WTC11 (cell line): ENCODE measurements around the gene PDLIM4. TPM values are rescaled to one million over a fixed set of nuclear protein-coding genes. Genes with fewer than 3 reads are reported as not detected.

Source experiments
- ATAC-seq: fragments of 200-7000 bp; cut with Tn5 transposase; 2 replicates; pipeline ENCODE4 v1.10.0; 2021; ENCODE audit warnings: mild to moderate bottlenecking, moderate library complexity
- CTCF ChIA-PET: fragments of 300-600 bp; sonication (Branson Sonifier 250); formaldehyde crosslinking; loops from one replicate; lab custom pipeline; 2021; ENCODE audit warnings: antibody characterized with exemption; lab: Charles Lee
- POLR2A ChIA-PET: fragments of 350-600 bp; sonication (Branson Sonifier 250); formaldehyde crosslinking; loops from one replicate; lab custom pipeline; 2021; ENCODE audit warnings: antibody characterized with exemption; lab: Charles Lee
- DNase-seq: peaks from one replicate; pipeline ENCODE4 v3.0.0; 2021; ENCODE audit warnings: low spot score
- H3K27ac Mint-ChIP-seq: 2 replicates; pipeline ENCODE4 v1.8.0; 2021; ENCODE audit warnings: mixed read lengths
- H3K27me3 Mint-ChIP-seq: 2 replicates; pipeline ENCODE4 v1.8.0; 2021; ENCODE audit warnings: low read depth, mild to moderate bottlenecking, moderate library complexity, mixed read lengths
- H3K36me3 Mint-ChIP-seq: 2 replicates; pipeline ENCODE4 v1.8.0; 2021; ENCODE audit warnings: mixed read lengths
- H3K4me1 Mint-ChIP-seq: 2 replicates; pipeline ENCODE4 v1.8.0; 2022; ENCODE audit warnings: mixed read lengths
- H3K4me3 Mint-ChIP-seq: 2 replicates; pipeline ENCODE4 v1.8.0; 2021; ENCODE audit warnings: mild to moderate bottlenecking, moderate library complexity, mixed read lengths
- H3K9me3 Mint-ChIP-seq: 2 replicates; pipeline ENCODE4 v1.8.0; 2021; ENCODE audit warnings: mixed read lengths
- CREM ChIP-seq: sonication (generic); formaldehyde crosslinking; IDR thresholded peaks from 2 replicates; pipeline ENCODE4 v1.8.1; 2022; ENCODE audit warnings: mild to moderate bottlenecking, missing genetic modification reagents, moderate library complexity
- GTF2I ChIP-seq: fragments of 250-450 bp; sonication (Bioruptor Pico); conservative IDR thresholded peaks from 2 replicates; pipeline ENCODE4 v1.4.0; 2021; ENCODE audit warnings: mild to moderate bottlenecking
- MXD4 ChIP-seq: fragments of 250-450 bp; sonication (Bioruptor Pico); IDR thresholded peaks from 2 replicates; pipeline ENCODE4 v1.8.0; 2021; ENCODE audit warnings: mild to moderate bottlenecking, moderate library complexity, borderline replicate concordance
- MYBL2 ChIP-seq: sonication (generic); formaldehyde crosslinking; IDR thresholded peaks from 2 replicates; pipeline ENCODE4 v1.8.1; 2023; ENCODE audit warnings: mild to moderate bottlenecking, moderate library complexity, missing genetic modification reagents
- NR1H2 ChIP-seq: sonication (generic); formaldehyde crosslinking; IDR thresholded peaks from 2 replicates; pipeline ENCODE4 v1.9.0; 2021; ENCODE audit warnings: mild to moderate bottlenecking, moderate library complexity, missing genetic modification reagents
- PRRX2 ChIP-seq: fragments of 250-450 bp; sonication (Bioruptor Pico); IDR thresholded peaks from 2 replicates; pipeline ENCODE4 v1.8.0; 2021; ENCODE audit warnings: mild to moderate bottlenecking
- RELA ChIP-seq: sonication (generic); formaldehyde crosslinking; IDR thresholded peaks from 2 replicates; pipeline ENCODE4 v1.8.1; 2022; ENCODE audit warnings: missing genetic modification reagents, mild to moderate bottlenecking, borderline replicate concordance
- RORB ChIP-seq: fragments of 250-450 bp; sonication (Bioruptor Pico); IDR thresholded peaks from 2 replicates; pipeline ENCODE4 v1.9.0; 2021; ENCODE audit warnings: mild to moderate bottlenecking
- SP1 ChIP-seq: sonication (generic); formaldehyde crosslinking; conservative IDR thresholded peaks from 2 replicates; pipeline ENCODE4 v1.8.1; 2022; ENCODE audit warnings: missing genetic modification reagents
- ZNF232 ChIP-seq: sonication (generic); formaldehyde crosslinking; IDR thresholded peaks from 2 replicates; pipeline ENCODE4 v1.8.0; 2022; ENCODE audit warnings: mild to moderate bottlenecking, missing genetic modification reagents
- ZNF317 ChIP-seq: sonication (generic); formaldehyde crosslinking; IDR thresholded peaks from 2 replicates; pipeline ENCODE4 v1.8.1; 2023; ENCODE audit warnings: low read depth, mild to moderate bottlenecking, moderate library complexity, missing genetic modification reagents, borderline replicate concordance
- ZNF396 ChIP-seq: fragments of 250-450 bp; sonication (Bioruptor Pico); IDR thresholded peaks from 2 replicates; pipeline ENCODE4 v1.8.0; 2021; ENCODE audit warnings: mild to moderate bottlenecking, moderate library complexity, borderline replicate concordance
- ZNF416 ChIP-seq: fragments of 250-450 bp; sonication (Bioruptor Pico); IDR thresholded peaks from 2 replicates; pipeline ENCODE4 v1.9.0; 2021; ENCODE audit warnings: mild to moderate bottlenecking, inconsistent platforms
- total RNA-seq: library from RNA; stranded (reverse); gene quantifications from 3 replicates; pipeline ENCODE4 v1.2.3, GENCODE V29; 2021
- TF ChIP-seq, protein P1 (sequence below): sonication (generic); formaldehyde crosslinking; IDR thresholded peaks from 2 replicates; pipeline ENCODE4 v1.8.1; 2022; ENCODE audit warnings: missing genetic modification reagents, borderline replicate concordance
- TF ChIP-seq, protein P2 (sequence below): fragments of 250-450 bp; sonication (Bioruptor Pico); IDR thresholded peaks from 2 replicates; pipeline ENCODE4 v1.9.0; 2021; ENCODE audit warnings: mild to moderate bottlenecking, borderline replicate concordance
- TF ChIP-seq, protein P3 (sequence below): fragments of 250-450 bp; sonication (Bioruptor Pico); IDR thresholded peaks from 2 replicates; pipeline ENCODE4 v2.1.2; 2022; ENCODE audit warnings: mild to moderate bottlenecking, moderate library complexity
- TF ChIP-seq, protein P4 (sequence below): sonication (generic); formaldehyde crosslinking; IDR thresholded peaks from 2 replicates; pipeline ENCODE4 v1.8.1; 2023; ENCODE audit warnings: mild to moderate bottlenecking, moderate library complexity, missing genetic modification reagents
- TF ChIP-seq, protein P5 (sequence below): sonication (generic); formaldehyde crosslinking; conservative IDR thresholded peaks from 2 replicates; pipeline ENCODE4 v1.8.1; 2023; ENCODE audit warnings: mild to moderate bottlenecking, low read depth, missing genetic modification reagents, moderate library complexity
- TF ChIP-seq, protein P6 (sequence below): fragments of 250-450 bp; sonication (Bioruptor Pico); conservative IDR thresholded peaks from 2 replicates; pipeline ENCODE4 v1.9.0; 2021; ENCODE audit warnings: mild to moderate bottlenecking
- TF ChIP-seq, protein P7 (sequence below): fragments of 200-600 bp; IDR thresholded peaks from 2 replicates; pipeline ENCODE4 v1.8.0; 2022; ENCODE audit warnings: antibody characterized with exemption

PDLIM4 gene
- total RNA-seq, 1 experiment from 2014 or later: 11.4 TPM

DNA sequence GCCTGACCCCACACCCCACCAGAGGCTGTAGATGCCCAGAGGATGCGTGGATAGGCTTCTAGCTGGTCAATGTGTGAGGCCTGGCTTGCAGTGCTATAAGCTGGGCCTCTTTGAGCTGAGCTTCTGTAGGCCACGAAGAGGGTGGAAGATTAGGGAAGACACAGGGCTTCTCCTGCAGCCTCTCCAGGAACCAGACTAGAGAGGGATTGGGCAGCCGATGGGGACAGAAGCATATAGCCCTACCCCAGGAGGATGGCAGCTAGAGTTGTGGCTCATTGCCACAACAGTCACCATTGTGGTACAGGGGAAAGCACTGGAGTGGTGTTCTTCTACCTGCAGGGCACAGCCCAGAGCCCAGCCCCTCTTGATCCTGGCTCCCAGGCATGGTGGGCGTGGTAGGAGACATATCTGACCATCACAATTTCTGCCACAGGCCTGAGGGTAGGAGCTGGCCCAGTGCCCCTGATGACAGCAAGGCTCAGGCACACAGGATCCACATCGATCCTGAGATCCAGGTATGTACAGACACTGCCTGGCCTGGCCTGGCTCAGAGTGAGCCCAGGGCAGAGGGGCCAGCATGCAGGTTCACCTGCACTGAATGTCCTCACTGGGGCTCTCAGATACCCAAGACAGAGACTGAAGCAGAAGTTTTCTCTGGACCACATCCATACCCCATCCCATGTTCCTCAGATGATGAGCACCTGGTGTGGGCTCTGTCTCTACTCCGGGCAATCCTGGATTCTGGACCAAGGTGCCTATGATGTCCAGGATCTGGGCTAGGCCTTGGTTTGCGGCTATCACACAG lies 8.7 kb downstream of the PDLIM4 start (continued):
- TF ChIP-seq CREM (CRISPR knock-in tag) (no peak), PRRX2 (CRISPR knock-in tag) (no peak), GTF2I (no peak), ZNF232 (no peak), SP1 (no peak)
- TF ChIP-seq, protein P1, sequence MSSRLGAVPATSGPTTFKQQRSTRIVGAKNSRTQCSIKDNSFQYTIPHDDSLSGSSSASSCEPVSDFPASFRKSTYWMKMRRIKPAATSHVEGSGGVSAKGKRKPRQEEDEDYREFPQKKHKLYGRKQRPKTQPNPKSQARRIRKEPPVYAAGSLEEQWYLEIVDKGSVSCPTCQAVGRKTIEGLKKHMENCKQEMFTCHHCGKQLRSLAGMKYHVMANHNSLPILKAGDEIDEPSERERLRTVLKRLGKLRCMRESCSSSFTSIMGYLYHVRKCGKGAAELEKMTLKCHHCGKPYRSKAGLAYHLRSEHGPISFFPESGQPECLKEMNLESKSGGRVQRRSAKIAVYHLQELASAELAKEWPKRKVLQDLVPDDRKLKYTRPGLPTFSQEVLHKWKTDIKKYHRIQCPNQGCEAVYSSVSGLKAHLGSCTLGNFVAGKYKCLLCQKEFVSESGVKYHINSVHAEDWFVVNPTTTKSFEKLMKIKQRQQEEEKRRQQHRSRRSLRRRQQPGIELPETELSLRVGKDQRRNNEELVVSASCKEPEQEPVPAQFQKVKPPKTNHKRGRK (CRISPR knock-in tag): no peak
- TF ChIP-seq, protein P2, sequence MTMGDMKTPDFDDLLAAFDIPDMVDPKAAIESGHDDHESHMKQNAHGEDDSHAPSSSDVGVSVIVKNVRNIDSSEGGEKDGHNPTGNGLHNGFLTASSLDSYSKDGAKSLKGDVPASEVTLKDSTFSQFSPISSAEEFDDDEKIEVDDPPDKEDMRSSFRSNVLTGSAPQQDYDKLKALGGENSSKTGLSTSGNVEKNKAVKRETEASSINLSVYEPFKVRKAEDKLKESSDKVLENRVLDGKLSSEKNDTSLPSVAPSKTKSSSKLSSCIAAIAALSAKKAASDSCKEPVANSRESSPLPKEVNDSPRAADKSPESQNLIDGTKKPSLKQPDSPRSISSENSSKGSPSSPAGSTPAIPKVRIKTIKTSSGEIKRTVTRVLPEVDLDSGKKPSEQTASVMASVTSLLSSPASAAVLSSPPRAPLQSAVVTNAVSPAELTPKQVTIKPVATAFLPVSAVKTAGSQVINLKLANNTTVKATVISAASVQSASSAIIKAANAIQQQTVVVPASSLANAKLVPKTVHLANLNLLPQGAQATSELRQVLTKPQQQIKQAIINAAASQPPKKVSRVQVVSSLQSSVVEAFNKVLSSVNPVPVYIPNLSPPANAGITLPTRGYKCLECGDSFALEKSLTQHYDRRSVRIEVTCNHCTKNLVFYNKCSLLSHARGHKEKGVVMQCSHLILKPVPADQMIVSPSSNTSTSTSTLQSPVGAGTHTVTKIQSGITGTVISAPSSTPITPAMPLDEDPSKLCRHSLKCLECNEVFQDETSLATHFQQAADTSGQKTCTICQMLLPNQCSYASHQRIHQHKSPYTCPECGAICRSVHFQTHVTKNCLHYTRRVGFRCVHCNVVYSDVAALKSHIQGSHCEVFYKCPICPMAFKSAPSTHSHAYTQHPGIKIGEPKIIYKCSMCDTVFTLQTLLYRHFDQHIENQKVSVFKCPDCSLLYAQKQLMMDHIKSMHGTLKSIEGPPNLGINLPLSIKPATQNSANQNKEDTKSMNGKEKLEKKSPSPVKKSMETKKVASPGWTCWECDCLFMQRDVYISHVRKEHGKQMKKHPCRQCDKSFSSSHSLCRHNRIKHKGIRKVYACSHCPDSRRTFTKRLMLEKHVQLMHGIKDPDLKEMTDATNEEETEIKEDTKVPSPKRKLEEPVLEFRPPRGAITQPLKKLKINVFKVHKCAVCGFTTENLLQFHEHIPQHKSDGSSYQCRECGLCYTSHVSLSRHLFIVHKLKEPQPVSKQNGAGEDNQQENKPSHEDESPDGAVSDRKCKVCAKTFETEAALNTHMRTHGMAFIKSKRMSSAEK (CRISPR knock-in tag): no peak
- TF ChIP-seq, all 79 proteins: peak for 0

DNA sequence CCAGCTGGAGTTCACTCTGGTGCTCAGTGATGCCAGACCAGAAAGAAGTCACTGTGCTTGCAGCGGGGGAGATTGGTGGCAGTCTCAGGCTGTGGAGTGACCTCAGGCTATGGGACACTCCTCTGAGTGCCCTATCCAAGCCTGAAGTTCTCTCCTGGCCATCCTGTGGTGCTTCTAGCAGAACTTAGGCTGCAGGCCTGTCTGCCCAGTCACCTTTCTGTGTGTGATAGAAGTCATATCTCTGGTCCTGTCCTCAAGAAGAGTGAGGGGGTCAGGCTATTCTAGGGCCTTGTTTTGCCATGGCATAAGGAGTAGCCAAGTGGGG lies 9.3 kb downstream of the PDLIM4 start:
- DNase-seq (no peak), ATAC-seq (no peak)
- CTCF ChIA-PET: no interaction called here
- no peak overlapping the region for H3K27ac Mint-ChIP-seq
- no peaks in the 10 kb centered on the region for H3K27me3 Mint-ChIP-seq
- no peaks in the 10 kb centered on the region for H3K36me3 Mint-ChIP-seq
- peaks cover 3% of the 10 kb centered on the region; the same call in 1 of the 2 replicates for H3K4me1 Mint-ChIP-seq
- H3K4me3 Mint-ChIP-seq: no peak overlapping the region
- POLR2A ChIA-PET: no interaction called here
- H3K9me3 Mint-ChIP-seq: no peaks in the 10 kb centered on the region
- no peak for TF ChIP-seq RORB (CRISPR knock-in tag)
- no peak for TF ChIP-seq NR1H2
- TF ChIP-seq ZNF232: no peak
- TF ChIP-seq RELA (CRISPR knock-in tag): no peak
- TF ChIP-seq, protein P3, sequence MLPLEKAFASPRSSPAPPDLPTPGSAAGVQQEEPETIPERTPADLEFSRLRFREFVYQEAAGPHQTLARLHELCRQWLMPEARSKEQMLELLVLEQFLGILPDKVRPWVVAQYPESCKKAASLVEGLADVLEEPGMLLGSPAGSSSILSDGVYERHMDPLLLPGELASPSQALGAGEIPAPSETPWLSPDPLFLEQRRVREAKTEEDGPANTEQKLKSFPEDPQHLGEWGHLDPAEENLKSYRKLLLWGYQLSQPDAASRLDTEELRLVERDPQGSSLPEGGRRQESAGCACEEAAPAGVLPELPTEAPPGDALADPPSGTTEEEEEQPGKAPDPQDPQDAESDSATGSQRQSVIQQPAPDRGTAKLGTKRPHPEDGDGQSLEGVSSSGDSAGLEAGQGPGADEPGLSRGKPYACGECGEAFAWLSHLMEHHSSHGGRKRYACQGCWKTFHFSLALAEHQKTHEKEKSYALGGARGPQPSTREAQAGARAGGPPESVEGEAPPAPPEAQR (CRISPR knock-in tag): no peak
- TF ChIP-seq, protein P4, sequence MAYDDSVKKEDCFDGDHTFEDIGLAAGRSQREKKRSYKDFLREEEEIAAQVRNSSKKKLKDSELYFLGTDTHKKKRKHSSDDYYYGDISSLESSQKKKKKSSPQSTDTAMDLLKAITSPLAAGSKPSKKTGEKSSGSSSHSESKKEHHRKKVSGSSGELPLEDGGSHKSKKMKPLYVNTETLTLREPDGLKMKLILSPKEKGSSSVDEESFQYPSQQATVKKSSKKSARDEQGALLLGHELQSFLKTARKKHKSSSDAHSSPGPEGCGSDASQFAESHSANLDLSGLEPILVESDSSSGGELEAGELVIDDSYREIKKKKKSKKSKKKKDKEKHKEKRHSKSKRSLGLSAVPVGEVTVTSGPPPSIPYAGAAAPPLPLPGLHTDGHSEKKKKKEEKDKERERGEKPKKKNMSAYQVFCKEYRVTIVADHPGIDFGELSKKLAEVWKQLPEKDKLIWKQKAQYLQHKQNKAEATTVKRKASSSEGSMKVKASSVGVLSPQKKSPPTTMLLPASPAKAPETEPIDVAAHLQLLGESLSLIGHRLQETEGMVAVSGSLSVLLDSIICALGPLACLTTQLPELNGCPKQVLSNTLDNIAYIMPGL (CRISPR knock-in tag): no peak
- no peak for TF ChIP-seq MXD4 (CRISPR knock-in tag)
- TF ChIP-seq, protein P5, sequence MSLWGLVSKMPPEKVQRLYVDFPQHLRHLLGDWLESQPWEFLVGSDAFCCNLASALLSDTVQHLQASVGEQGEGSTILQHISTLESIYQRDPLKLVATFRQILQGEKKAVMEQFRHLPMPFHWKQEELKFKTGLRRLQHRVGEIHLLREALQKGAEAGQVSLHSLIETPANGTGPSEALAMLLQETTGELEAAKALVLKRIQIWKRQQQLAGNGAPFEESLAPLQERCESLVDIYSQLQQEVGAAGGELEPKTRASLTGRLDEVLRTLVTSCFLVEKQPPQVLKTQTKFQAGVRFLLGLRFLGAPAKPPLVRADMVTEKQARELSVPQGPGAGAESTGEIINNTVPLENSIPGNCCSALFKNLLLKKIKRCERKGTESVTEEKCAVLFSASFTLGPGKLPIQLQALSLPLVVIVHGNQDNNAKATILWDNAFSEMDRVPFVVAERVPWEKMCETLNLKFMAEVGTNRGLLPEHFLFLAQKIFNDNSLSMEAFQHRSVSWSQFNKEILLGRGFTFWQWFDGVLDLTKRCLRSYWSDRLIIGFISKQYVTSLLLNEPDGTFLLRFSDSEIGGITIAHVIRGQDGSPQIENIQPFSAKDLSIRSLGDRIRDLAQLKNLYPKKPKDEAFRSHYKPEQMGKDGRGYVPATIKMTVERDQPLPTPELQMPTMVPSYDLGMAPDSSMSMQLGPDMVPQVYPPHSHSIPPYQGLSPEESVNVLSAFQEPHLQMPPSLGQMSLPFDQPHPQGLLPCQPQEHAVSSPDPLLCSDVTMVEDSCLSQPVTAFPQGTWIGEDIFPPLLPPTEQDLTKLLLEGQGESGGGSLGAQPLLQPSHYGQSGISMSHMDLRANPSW (CRISPR knock-in tag): no peak
- no peak for TF ChIP-seq ZNF317 (CRISPR knock-in tag)
- TF ChIP-seq ZNF396 (CRISPR knock-in tag): no peak
- no peak for TF ChIP-seq ZNF416 (CRISPR knock-in tag)
- TF ChIP-seq, protein P6, sequence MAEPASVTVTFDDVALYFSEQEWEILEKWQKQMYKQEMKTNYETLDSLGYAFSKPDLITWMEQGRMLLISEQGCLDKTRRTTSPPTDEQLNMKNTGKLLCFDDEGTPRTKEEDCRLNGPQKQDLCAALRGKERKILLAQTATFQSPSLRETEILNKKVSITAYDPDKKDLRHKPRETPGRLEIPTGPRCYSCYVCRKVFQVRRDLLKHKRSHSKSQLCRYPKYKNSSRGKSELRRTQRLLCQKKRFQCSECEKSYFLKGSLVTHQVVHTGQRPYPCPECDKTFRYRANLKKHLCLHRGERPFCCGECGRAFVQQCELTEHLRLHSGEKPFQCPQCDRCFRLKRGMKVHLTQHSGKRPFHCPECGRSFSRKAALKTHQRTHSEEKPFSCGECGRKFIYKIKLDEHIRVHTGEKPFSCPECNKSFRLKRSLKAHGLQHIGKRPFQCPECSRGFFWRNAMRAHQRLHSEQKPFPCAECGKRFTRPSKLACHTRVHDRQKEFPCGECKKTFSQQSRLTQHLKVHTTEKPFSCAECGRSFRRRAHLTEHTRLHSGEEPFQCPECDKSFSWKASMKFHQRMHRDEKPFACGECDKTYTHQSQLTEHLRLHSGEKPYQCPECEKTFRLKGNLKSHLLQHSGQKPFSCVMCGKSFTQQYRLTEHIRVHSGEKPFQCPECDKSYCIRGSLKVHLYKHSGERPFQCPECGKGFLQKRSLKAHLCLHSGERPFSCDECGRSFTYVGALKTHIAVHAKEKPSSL (CRISPR knock-in tag): no peak
- no peak for TF ChIP-seq MYBL2 (CRISPR knock-in tag)
- TF ChIP-seq, protein P7, sequence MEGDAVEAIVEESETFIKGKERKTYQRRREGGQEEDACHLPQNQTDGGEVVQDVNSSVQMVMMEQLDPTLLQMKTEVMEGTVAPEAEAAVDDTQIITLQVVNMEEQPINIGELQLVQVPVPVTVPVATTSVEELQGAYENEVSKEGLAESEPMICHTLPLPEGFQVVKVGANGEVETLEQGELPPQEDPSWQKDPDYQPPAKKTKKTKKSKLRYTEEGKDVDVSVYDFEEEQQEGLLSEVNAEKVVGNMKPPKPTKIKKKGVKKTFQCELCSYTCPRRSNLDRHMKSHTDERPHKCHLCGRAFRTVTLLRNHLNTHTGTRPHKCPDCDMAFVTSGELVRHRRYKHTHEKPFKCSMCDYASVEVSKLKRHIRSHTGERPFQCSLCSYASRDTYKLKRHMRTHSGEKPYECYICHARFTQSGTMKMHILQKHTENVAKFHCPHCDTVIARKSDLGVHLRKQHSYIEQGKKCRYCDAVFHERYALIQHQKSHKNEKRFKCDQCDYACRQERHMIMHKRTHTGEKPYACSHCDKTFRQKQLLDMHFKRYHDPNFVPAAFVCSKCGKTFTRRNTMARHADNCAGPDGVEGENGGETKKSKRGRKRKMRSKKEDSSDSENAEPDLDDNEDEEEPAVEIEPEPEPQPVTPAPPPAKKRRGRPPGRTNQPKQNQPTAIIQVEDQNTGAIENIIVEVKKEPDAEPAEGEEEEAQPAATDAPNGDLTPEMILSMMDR: no peak
